Smooth muscle cell (in vitro differentiated cells): ENCODE data around the gene RAI14. TPM values are rescaled to one million over a fixed set of nuclear protein-coding genes. Genes with fewer than 3 reads are reported as not detected.

Source experiments
- DNase-seq: peaks from one replicate; lab custom pipeline; 2025; ENCODE audit not compliant: unreplicated experiment; lab: John Stamatoyannopoulos, UW
- H2AFZ ChIP-seq: fragments of 200-600 bp; sonication (generic); 2 replicates; pipeline ENCODE4 v1.6.0; 2016; ENCODE audit warnings: antibody characterized with exemption, low read depth, mild to moderate bottlenecking
- H3F3A ChIP-seq: fragments of 200-600 bp; sonication (generic); 2 replicates; pipeline ENCODE4 v1.6.0; 2017; ENCODE audit warnings: antibody characterized with exemption, low read depth
- H3K27ac ChIP-seq: fragments of 200-600 bp; sonication (generic); 2 replicates; pipeline ENCODE4 v1.5.1; 2016; ENCODE audit warnings: low read depth, mild to moderate bottlenecking
- H3K27me3 ChIP-seq: fragments of 200-600 bp; sonication (generic); 2 replicates; pipeline ENCODE4 v1.6.1; 2016; ENCODE audit warnings: low read depth, mild to moderate bottlenecking
- H3K36me3 ChIP-seq: fragments of 200-600 bp; sonication (generic); 2 replicates; pipeline ENCODE4 v1.5.1; 2016; ENCODE audit warnings: low read depth
- H3K4me1 ChIP-seq: fragments of 200-600 bp; sonication (generic); 2 replicates; pipeline ENCODE4 v1.5.1; 2016; ENCODE audit warnings: low read depth
- H3K4me2 ChIP-seq: fragments of 200-600 bp; sonication (generic); 2 replicates; pipeline ENCODE4 v1.6.0; 2016; ENCODE audit warnings: mild to moderate bottlenecking
- H3K4me3 ChIP-seq: fragments of 200-600 bp; sonication (generic); 2 replicates; pipeline ENCODE4 v1.5.1; 2016; ENCODE audit warnings: mild to moderate bottlenecking
- H3K79me2 ChIP-seq: fragments of 200-600 bp; sonication (generic); 2 replicates; pipeline ENCODE4 v1.6.0; 2016; ENCODE audit warnings: low read depth, mild to moderate bottlenecking
- H3K9ac ChIP-seq: fragments of 200-600 bp; sonication (generic); 2 replicates; pipeline ENCODE4 v1.6.0; 2016; ENCODE audit warnings: low read depth
- H3K9me3 ChIP-seq: fragments of 200-600 bp; sonication (generic); replicated peaks from 2 replicates; pipeline ENCODE4 v1.5.1; 2016; ENCODE audit warnings: low read depth
- H4K20me1 ChIP-seq: fragments of 200-600 bp; sonication (generic); 2 replicates; pipeline ENCODE4 v1.6.0; 2016; ENCODE audit warnings: low read depth
- WGBS: methylation state at CpG from one replicate; pipeline ENCODE4 v1.1.7; 2016; ENCODE audit warnings: low lambda C conversion rate; 5-methylcytosine and 5-hydroxymethylcytosine counted together
- polyA plus RNA-seq: library from polyadenylated mRNA; unstranded; fragments of >200 nt; fragmentation: Nextera tagmentation; extraction: Ambion mirVana; gene quantifications from 2 replicates; pipeline ENCODE4 v1.2.1, GENCODE V29; 2016
- total RNA-seq: library from RNA; depleted of rRNA; stranded (reverse); fragments of >200 nt; gene quantifications from 2 replicates; pipeline ENCODE4 v1.2.3, GENCODE V29; 2014
- TF ChIP-seq, protein P1 (sequence below): fragments of 200-600 bp; sonication (generic); IDR thresholded peaks from 2 replicates; pipeline ENCODE4 v1.5.1; 2017; ENCODE audit warnings: borderline replicate concordance, mild to moderate bottlenecking, antibody characterized with exemption; ENCODE audit not compliant: insufficient read depth, poor library complexity, severe bottlenecking

RAI14 gene
- total and polyA plus RNA-seq, 2 experiments from 2014 or later: 111 to 209 TPM

DNA sequence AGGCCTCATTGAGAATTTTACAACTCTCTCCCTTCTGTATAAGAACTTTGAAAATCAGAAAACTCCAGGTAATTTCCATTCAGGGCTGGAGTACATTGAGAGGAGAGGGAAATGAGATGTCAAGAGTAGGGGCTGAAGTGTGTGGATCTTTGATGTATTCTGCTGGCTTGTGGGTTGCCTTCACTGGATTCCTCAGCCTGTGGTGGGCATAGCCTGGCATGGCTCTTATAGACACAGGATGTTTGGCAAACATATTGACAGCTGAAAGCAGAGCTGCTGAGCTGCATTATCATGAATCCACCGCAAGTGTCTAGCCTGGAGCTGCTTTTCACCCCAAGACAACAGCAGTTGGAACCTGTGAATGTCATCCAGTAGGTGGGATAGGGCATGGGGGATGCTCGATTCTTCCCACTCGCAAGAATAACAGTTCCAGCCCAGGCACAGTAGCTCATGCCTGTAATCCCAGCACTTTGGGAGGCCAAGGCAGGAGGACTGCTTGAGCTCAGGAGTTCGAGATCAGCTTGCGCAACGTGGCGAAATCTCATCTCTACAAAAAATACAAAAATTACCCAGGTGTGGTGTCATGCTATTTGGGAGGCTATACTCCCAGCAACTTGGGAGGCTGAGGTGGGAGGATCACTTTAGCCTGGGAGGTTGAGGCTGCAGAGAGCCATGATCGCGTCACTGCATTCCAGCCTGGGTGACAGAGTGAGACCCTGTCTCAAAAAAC is 146.9 kb downstream of the RAI14 start:
- Histone ChIP-seq H3K27ac (no peak overlapping the region), H3K9me3 (no peaks in the 10 kb centered on the region), H3K4me1 (no peaks in the 10 kb centered on the region), H3K79me2 (no peaks in the 10 kb centered on the region), H3K36me3 (peaks cover 34% of the 10 kb centered on the region), H3F3A (peaks cover 15% of the 10 kb centered on the region), H3K4me2 (no peak overlapping the region), H2AFZ (no peak overlapping the region), H4K20me1 (peaks cover 29% of the 10 kb centered on the region), H3K9ac (no peak overlapping the region), H3K27me3 (no peaks in the 10 kb centered on the region), H3K4me3 (no peak overlapping the region)
- DNase-seq: no peak
- TF ChIP-seq, protein P1, sequence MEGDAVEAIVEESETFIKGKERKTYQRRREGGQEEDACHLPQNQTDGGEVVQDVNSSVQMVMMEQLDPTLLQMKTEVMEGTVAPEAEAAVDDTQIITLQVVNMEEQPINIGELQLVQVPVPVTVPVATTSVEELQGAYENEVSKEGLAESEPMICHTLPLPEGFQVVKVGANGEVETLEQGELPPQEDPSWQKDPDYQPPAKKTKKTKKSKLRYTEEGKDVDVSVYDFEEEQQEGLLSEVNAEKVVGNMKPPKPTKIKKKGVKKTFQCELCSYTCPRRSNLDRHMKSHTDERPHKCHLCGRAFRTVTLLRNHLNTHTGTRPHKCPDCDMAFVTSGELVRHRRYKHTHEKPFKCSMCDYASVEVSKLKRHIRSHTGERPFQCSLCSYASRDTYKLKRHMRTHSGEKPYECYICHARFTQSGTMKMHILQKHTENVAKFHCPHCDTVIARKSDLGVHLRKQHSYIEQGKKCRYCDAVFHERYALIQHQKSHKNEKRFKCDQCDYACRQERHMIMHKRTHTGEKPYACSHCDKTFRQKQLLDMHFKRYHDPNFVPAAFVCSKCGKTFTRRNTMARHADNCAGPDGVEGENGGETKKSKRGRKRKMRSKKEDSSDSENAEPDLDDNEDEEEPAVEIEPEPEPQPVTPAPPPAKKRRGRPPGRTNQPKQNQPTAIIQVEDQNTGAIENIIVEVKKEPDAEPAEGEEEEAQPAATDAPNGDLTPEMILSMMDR: no peak
- WGBS: 80% methylated on average over 9 of the region's 9 CpGs

DNA sequence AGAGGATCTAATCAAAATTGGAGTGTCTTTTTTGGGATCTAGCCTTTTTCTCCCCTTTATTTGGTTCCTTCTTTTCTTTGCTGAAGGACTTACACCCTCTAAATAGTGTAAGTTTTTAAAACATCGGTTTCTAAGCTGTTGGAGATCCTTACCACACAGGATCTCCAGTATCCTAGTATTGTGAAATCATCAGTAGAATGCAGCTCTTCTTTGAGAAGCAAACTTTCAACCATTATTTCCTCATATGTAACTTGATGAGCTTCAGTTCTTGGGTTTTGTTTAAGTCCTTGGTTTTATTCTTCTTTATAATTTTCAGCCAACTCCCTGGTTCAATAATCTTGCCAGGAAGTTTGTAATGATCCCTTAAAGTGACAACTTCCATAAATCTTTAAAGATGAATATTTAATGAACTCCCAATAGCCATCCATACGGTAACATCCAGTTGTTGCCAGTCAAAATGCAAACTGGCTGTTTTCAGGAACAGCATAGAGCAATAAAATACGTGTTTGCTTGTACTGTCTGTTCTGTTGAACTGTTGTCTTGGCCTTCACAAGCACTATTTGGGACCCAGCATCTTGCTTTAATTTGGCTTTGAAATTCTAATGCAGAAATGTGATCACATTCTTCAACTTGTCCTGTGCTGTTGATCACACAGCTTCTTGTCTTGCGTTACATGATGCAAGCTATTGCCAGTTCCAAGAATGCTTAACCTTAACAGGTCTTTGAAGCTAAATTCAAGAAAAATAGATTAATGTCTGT is 148.0 kb downstream of the RAI14 start:
- H3K4me2 ChIP-seq: no peak overlapping the region
- no peak overlapping the region for H3K4me3 ChIP-seq
- TF ChIP-seq, protein P1: no peak
- H4K20me1 ChIP-seq: peaks cover 31% of the 10 kb centered on the region
- H3K79me2 ChIP-seq: no peaks in the 10 kb centered on the region
- peaks cover 15% of the 10 kb centered on the region for H3F3A ChIP-seq
- peak overlapping the region; percentile 36 for H3K27ac ChIP-seq
- no peaks in the 10 kb centered on the region for H3K9me3 ChIP-seq
- WGBS: 88% methylated on average over 4 of the region's 4 CpGs
- H3K27me3 ChIP-seq: no peaks in the 10 kb centered on the region
- no peak overlapping the region for H3K9ac ChIP-seq
- H3K4me1 ChIP-seq: no peaks in the 10 kb centered on the region
- DNase-seq: no peak
- peaks cover 31% of the 10 kb centered on the region for H3K36me3 ChIP-seq
- no peak overlapping the region for H2AFZ ChIP-seq

DNA sequence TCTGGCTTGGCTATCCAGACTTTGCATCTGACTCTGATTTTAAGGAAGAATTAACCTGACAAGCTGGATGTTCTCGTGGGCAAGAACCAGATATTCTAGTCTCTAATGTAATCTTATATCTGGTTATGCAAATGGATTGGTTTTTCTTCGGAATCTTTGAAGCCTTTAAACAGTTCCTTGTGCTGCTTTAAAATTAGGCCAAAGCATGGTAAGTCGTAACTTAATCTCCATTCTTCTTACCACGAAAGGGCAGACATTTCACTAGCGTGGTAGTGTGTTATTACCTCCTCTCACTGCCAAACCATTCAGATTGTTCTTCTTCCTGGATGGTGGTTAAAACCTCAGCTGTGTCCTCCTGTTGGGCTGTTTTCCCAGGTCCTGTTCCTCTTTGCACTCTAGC is 148.8 kb downstream of the RAI14 start:
- no peak overlapping the region for H2AFZ ChIP-seq
- no peak overlapping the region for H3K27ac ChIP-seq
- H3K27me3 ChIP-seq: no peaks in the 10 kb centered on the region
- H3K36me3 ChIP-seq: peaks cover 29% of the 10 kb centered on the region
- H3K4me2 ChIP-seq: no peak overlapping the region
- no peak overlapping the region for H3K9ac ChIP-seq
- H3K79me2 ChIP-seq: no peaks in the 10 kb centered on the region
- TF ChIP-seq, protein P1: no peak
- DNase-seq: no peak
- no peaks in the 10 kb centered on the region for H3K9me3 ChIP-seq
- H3F3A ChIP-seq: peaks cover 15% of the 10 kb centered on the region
- H3K4me1 ChIP-seq: no peaks in the 10 kb centered on the region
- 80% methylated on average over 5 of the region's 5 CpGs for WGBS
- H3K4me3 ChIP-seq: no peak overlapping the region
- H4K20me1 ChIP-seq: peaks cover 38% of the 10 kb centered on the region
